GM12878 (cell line): ENCODE data around the gene BCL2L14. TPM values are rescaled to one million over a fixed set of nuclear protein-coding genes. Genes with fewer than 3 reads are reported as not detected.

Experiments
- ATAC-seq: fragments of 200-7000 bp; cut with Tn5 transposase; 3 replicates; pipeline ENCODE4 v1.9.1; 2020; ENCODE audit warnings: mild to moderate bottlenecking, moderate library complexity
- BruUV-seq: library from RNA; stranded (reverse); fragments of 400-500 nt; replicated peaks from 2 replicates; lab custom pipeline; 2021; lab: Mats Ljungman, UMichigan
- CTCF ChIA-PET: fragments of 300-600 bp; sonication (Branson Sonifier 250); formaldehyde crosslinking; extraction: SDS; loops from one replicate; lab custom pipeline; 2021; ENCODE audit warnings: inconsistent platforms; lab: Yijun Ruan, JAX
- POLR2A ChIA-PET: fragments of 350-600 bp; formaldehyde crosslinking; extraction: SDS; loops from one replicate; lab custom pipeline; 2021; ENCODE audit warnings: inconsistent platforms; lab: Charles Lee
- RAD21 ChIA-PET: fragments of 300-600 bp; sonication (Branson Sonifier 250); formaldehyde crosslinking; loops from one replicate; lab custom pipeline; 2023; ENCODE audit warnings: antibody characterized with exemption; ENCODE audit not compliant: unreplicated experiment; lab: Charles Lee
- SMC1A ChIA-PET: fragments of 300-600 bp; sonication (Branson Sonifier 250); formaldehyde crosslinking; loops from one replicate; lab custom pipeline; 2023; ENCODE audit not compliant: unreplicated experiment, uncharacterized antibody; lab: Charles Lee
- DNase-seq: peaks from one replicate; pipeline ENCODE4 v3.0.0-alpha.2; 2011; ENCODE audit warnings: low read depth, low spot score
- FAIRE-seq: peaks from 3 replicates; lab custom pipeline; 2011; peaks lifted over from hg19 to GRCh38; lab: Jason Lieb, UNC
- H2AFZ ChIP-seq: 2 replicates; pipeline ENCODE4 v1.6.0; 2011; ENCODE audit warnings: low read depth, low read length, control low read depth; ENCODE audit not compliant: control insufficient read depth
- H3K27ac ChIP-seq: 2 replicates; pipeline ENCODE4 v1.5.1; 2011; ENCODE audit warnings: control low read depth; ENCODE audit not compliant: control insufficient read depth, insufficient read depth
- H3K27me3 ChIP-seq, 2 experiments: replicated peaks in 1 of 2; 2 replicates each; pipeline versions ENCODE4 v1.6.0 to v1.6.1; 2011; ENCODE audit warnings: low read length in 1 of 2; ENCODE audit not compliant: control insufficient read depth in 2 of 2, insufficient read depth in 2 of 2
- H3K36me3 ChIP-seq, 2 experiments: 2 replicates each; pipeline ENCODE4 v1.5.1; 2011; ENCODE audit warnings: low read length in 1 of 2; ENCODE audit not compliant: control insufficient read depth in 2 of 2, insufficient read depth in 2 of 2
- H3K4me1 ChIP-seq: 2 replicates; pipeline ENCODE4 v1.6.1; 2011; ENCODE audit warnings: mild to moderate bottlenecking, low read length, moderate library complexity, mixed read lengths; ENCODE audit not compliant: control insufficient read depth, insufficient read depth
- H3K4me2 ChIP-seq: 2 replicates; pipeline ENCODE4 v1.6.0; 2011; ENCODE audit warnings: control low read depth; ENCODE audit not compliant: control insufficient read depth, insufficient read depth
- H3K4me3 ChIP-seq: fragments of 200-600 bp; sonication (generic); 2 replicates; pipeline ENCODE4 v1.5.1; 2016
- H3K79me2 ChIP-seq: 2 replicates; pipeline ENCODE4 v1.6.0; 2011; ENCODE audit warnings: low read length; ENCODE audit not compliant: control insufficient read depth, insufficient read depth
- H3K9ac ChIP-seq: 2 replicates; pipeline ENCODE4 v1.8.0; 2011; ENCODE audit warnings: low read length, control low read depth, mixed read lengths; ENCODE audit not compliant: control insufficient read depth, insufficient read depth
- H3K9me3 ChIP-seq: replicated peaks from 3 replicates; pipeline ENCODE4 v1.5.1; 2011; ENCODE audit warnings: mild to moderate bottlenecking, low read length; ENCODE audit not compliant: control insufficient read depth, insufficient read depth
- H4K20me1 ChIP-seq: 2 replicates; pipeline ENCODE4 v1.6.0; 2011; ENCODE audit not compliant: control insufficient read depth, insufficient read depth
- BACH1 ChIP-seq: fragments of 450-650 bp; IDR thresholded peaks from 2 replicates; pipeline ENCODE4 v1.6.1; 2017; ENCODE audit warnings: mild to moderate bottlenecking, borderline replicate concordance
- CEBPB ChIP-seq, 2 experiments: fragments of 150-350 bp in 1 of 2; IDR thresholded peaks; 2 replicates each; pipeline ENCODE4 v1.6.1; 2012 to 2014; ENCODE audit warnings: low read depth in 2 of 2, low read length in 2 of 2, borderline replicate concordance in 1 of 2, inconsistent platforms in 1 of 2
- FOS ChIP-seq: IDR thresholded peaks from 3 replicates; pipeline ENCODE4 v1.6.1; 2011; ENCODE audit warnings: borderline replicate concordance; ENCODE audit not compliant: insufficient read length; ENCODE audit errors: extremely low read depth
- GABPA ChIP-seq: IDR thresholded peaks from 2 replicates; pipeline ENCODE4 v1.6.1; 2014; ENCODE audit warnings: antibody characterized with exemption, low read depth, mild to moderate bottlenecking, inconsistent platforms
- HDGF ChIP-seq: fragments of 450-650 bp; IDR thresholded peaks from 2 replicates; pipeline ENCODE4 v1.6.1; 2016; ENCODE audit warnings: antibody characterized with exemption
- KDM1A ChIP-seq: fragments of 200-600 bp; sonication (generic); IDR thresholded peaks from 2 replicates; pipeline ENCODE4 v1.6.1; 2016; ENCODE audit warnings: borderline replicate concordance
- SRF ChIP-seq, 2 experiments: IDR thresholded peaks; 2 replicates each; pipeline ENCODE4 v1.6.1; 2011; ENCODE audit warnings: low read depth in 2 of 2, low read length in 2 of 2, mild to moderate bottlenecking in 1 of 2, moderate library complexity in 1 of 2
- TARDBP ChIP-seq: IDR thresholded peaks from 2 replicates; pipeline ENCODE4 v1.6.1; 2016; ENCODE audit warnings: borderline replicate concordance
- TCF3 ChIP-seq: IDR thresholded peaks from 2 replicates; pipeline ENCODE4 v1.6.1; 2012; ENCODE audit warnings: low read depth, mild to moderate bottlenecking, low read length, borderline replicate concordance; ENCODE audit not compliant: insufficient read depth
- ZBED1 ChIP-seq: IDR thresholded peaks from 2 replicates; pipeline ENCODE4 v1.6.1; 2016; ENCODE audit warnings: borderline replicate concordance
- ZNF24 ChIP-seq: fragments of 450-650 bp; IDR thresholded peaks from 2 replicates; pipeline ENCODE4 v1.6.1; 2017; ENCODE audit warnings: antibody characterized with exemption, mild to moderate bottlenecking
- ZNF274 ChIP-seq: IDR thresholded peaks from one replicate; pipeline ENCODE4 v1.8.0; 2011; ENCODE audit not compliant: insufficient read length, insufficient read depth
- ZNF622 ChIP-seq: fragments of 450-650 bp; IDR thresholded peaks from 2 replicates; pipeline ENCODE4 v1.6.1; 2017; ENCODE audit warnings: mild to moderate bottlenecking, inconsistent platforms
- WGBS: methylation state at CpG from one replicate; pipeline ENCODE4 v1.1.6; 2016; ENCODE audit warnings: low lambda C conversion rate; ENCODE audit not compliant: insufficient replicate concordance, insufficient coverage; ENCODE audit errors: missing lambda C conversion rate; 5-methylcytosine and 5-hydroxymethylcytosine counted together
- in situ Hi-C: fragments of 300-500 bp; cut with MboI; formaldehyde crosslinking; loops from 9 replicates; pipeline ENCODE4 v1.14.3; 2018; ENCODE audit warnings: mixed read lengths
- intact Hi-C: fragments of 100-400 bp; cut with micrococcal nuclease; formaldehyde crosslinking; loops from one replicate; pipeline ENCODE4 v1.14.2; 2022; ENCODE audit not compliant: unreplicated experiment
- polyA plus RNA-seq, 11 experiments: library from polyadenylated mRNA; depleted of rRNA in 4 of 11; unstranded in 6 of 11; stranded (reverse) in 5 of 11; fragments of >200 nt; fragmentation: Nextera tagmentation in 4 of 11; fragmentation: Illumina TruSeq in 1 of 11; extraction: Ambion mirVana in 4 of 11; extraction: Trizol in 1 of 11; gene quantifications; 1 replicate in 1 of 11; 2 replicates in 10 of 11; pipeline versions ENCODE4 v1.2.1 to v1.2.3, GENCODE V29; 2011 to 2016; ENCODE audit warnings: inconsistent platforms in 2 of 11, missing spikeins in 2 of 11, low read depth in 1 of 11
- total RNA-seq, 4 experiments: library from RNA; depleted of rRNA in 3 of 4; stranded (reverse); fragments of >200 nt in 3 of 4; fragmentation: Illumina TruSeq in 1 of 4; extraction: Trizol in 1 of 4; gene quantifications; 2 replicates each; pipeline versions ENCODE4 v1.2.1 to v1.2.3, GENCODE V29; 2013 to 2021
- TF ChIP-seq, protein P1 (sequence below): fragments of 150-350 bp; IDR thresholded peaks from 2 replicates; pipeline ENCODE4 v1.6.1; 2016; ENCODE audit warnings: low read depth, low read length
- TF ChIP-seq, protein P2 (sequence below): fragments of 450-650 bp; IDR thresholded peaks from 2 replicates; pipeline ENCODE4 v1.6.1; 2018; ENCODE audit warnings: borderline replicate concordance, mild to moderate bottlenecking; ENCODE audit not compliant: partially characterized antibody
- TF ChIP-seq, protein P3 (sequence below): IDR thresholded peaks from 2 replicates; pipeline ENCODE4 v1.6.1; 2011; ENCODE audit warnings: low read depth, low read length, improper control_type of control experiment, borderline replicate concordance
- TF ChIP-seq, protein P4 (sequence below): fragments of 450-650 bp; IDR thresholded peaks from 2 replicates; pipeline ENCODE4 v1.6.1; 2014; ENCODE audit warnings: mild to moderate bottlenecking

BCL2L14 gene
- total and polyA plus RNA-seq, 10 of the 15 experiments (the other 5 are each of a cell fraction or from before 2014, with no cell fraction given), result 0.59 to 2.5 (median 0.90) TPM

DNA sequence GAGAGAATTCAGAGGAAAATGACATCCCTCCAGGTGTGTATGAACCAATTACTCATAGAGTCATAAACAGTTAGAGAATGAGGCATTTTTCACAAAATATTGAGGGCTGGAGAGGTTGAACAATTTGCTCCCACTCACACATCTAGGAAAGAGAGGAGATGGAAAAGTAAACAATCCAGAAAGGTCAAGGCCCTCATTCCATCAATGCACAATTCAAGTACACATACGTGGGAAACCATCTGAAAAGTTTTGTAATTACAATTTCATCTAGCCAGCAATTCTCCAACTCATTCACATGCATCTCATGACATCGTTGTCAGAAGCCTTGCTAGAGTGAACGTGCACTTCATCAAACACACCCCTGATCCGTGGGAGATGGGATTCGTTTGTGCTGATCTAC lies 15.7 kb upstream of the BCL2L14 start:
- no peak for DNase-seq
- 14% methylated on average over 5 of the region's 5 CpGs for WGBS
- intact Hi-C loops, result no loop called here
- ChIA-PET RAD21 (no interaction called here), CTCF (no interaction called here), POLR2A (no interaction called here), SMC1A (no interaction called here)
- H2AFZ ChIP-seq, result no peak overlapping the region
- no peak for TF ChIP-seq ZBED1
- no peak for TF ChIP-seq GABPA
- TF ChIP-seq, protein P1, sequence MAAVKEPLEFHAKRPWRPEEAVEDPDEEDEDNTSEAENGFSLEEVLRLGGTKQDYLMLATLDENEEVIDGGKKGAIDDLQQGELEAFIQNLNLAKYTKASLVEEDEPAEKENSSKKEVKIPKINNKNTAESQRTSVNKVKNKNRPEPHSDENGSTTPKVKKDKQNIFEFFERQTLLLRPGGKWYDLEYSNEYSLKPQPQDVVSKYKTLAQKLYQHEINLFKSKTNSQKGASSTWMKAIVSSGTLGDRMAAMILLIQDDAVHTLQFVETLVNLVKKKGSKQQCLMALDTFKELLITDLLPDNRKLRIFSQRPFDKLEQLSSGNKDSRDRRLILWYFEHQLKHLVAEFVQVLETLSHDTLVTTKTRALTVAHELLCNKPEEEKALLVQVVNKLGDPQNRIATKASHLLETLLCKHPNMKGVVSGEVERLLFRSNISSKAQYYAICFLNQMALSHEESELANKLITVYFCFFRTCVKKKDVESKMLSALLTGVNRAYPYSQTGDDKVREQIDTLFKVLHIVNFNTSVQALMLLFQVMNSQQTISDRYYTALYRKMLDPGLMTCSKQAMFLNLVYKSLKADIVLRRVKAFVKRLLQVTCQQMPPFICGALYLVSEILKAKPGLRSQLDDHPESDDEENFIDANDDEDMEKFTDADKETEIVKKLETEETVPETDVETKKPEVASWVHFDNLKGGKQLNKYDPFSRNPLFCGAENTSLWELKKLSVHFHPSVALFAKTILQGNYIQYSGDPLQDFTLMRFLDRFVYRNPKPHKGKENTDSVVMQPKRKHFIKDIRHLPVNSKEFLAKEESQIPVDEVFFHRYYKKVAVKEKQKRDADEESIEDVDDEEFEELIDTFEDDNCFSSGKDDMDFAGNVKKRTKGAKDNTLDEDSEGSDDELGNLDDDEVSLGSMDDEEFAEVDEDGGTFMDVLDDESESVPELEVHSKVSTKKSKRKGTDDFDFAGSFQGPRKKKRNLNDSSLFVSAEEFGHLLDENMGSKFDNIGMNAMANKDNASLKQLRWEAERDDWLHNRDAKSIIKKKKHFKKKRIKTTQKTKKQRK, result no peak
- no peak for TF ChIP-seq CEBPB (IDR thresholded peaks at IDR 0.05; ENCODE audit: borderline replicate concordance in 1 of 2, low read depth in 2 of 2, low read length in 2 of 2)
- TF ChIP-seq, protein P2, sequence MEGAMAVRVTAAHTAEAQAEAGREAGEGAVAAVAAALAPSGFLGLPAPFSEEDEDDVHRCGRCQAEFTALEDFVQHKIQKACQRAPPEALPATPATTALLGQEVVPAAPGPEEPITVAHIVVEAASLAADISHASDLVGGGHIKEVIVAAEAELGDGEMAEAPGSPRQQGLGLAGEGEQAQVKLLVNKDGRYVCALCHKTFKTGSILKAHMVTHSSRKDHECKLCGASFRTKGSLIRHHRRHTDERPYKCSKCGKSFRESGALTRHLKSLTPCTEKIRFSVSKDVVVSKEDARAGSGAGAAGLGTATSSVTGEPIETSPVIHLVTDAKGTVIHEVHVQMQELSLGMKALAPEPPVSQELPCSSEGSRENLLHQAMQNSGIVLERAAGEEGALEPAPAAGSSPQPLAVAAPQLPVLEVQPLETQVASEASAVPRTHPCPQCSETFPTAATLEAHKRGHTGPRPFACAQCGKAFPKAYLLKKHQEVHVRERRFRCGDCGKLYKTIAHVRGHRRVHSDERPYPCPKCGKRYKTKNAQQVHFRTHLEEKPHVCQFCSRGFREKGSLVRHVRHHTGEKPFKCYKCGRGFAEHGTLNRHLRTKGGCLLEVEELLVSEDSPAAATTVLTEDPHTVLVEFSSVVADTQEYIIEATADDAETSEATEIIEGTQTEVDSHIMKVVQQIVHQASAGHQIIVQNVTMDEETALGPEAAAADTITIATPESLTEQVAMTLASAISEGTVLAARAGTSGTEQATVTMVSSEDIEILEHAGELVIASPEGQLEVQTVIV, result no peak
- TF ChIP-seq TARDBP, result no peak
- no peak for TF ChIP-seq BACH1
- TF ChIP-seq, protein P3, sequence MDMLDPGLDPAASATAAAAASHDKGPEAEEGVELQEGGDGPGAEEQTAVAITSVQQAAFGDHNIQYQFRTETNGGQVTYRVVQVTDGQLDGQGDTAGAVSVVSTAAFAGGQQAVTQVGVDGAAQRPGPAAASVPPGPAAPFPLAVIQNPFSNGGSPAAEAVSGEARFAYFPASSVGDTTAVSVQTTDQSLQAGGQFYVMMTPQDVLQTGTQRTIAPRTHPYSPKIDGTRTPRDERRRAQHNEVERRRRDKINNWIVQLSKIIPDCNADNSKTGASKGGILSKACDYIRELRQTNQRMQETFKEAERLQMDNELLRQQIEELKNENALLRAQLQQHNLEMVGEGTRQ, result no peak
- TF ChIP-seq ZNF622, result no peak
- TF ChIP-seq SRF (IDR thresholded peaks at IDR 0.05; ENCODE audit: low read depth in 2 of 2, low read length in 2 of 2), result no peak
- TF ChIP-seq KDM1A, result no peak
- no peak for TF ChIP-seq TCF3
- TF ChIP-seq, protein P4, sequence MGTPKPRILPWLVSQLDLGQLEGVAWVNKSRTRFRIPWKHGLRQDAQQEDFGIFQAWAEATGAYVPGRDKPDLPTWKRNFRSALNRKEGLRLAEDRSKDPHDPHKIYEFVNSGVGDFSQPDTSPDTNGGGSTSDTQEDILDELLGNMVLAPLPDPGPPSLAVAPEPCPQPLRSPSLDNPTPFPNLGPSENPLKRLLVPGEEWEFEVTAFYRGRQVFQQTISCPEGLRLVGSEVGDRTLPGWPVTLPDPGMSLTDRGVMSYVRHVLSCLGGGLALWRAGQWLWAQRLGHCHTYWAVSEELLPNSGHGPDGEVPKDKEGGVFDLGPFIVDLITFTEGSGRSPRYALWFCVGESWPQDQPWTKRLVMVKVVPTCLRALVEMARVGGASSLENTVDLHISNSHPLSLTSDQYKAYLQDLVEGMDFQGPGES, result no peak
- no peak for TF ChIP-seq ZNF274
- no peak for TF ChIP-seq FOS
- TF ChIP-seq ZNF24, result no peak
- TF ChIP-seq HDGF, result no peak
- no peak overlapping the region for H3K9ac ChIP-seq
- H4K20me1 ChIP-seq, result no peaks in the 10 kb centered on the region
- in situ Hi-C loops, result no loop called here
- no peak for FAIRE-seq
- no peaks in the 10 kb centered on the region for H3K36me3 ChIP-seq
- no peaks in the 10 kb centered on the region for H3K79me2 ChIP-seq
- no peak overlapping the region for H3K4me3 ChIP-seq
- no peak overlapping the region for H3K4me2 ChIP-seq
- no peaks in the 10 kb centered on the region for H3K27me3 ChIP-seq
- no peak overlapping the region for H3K27ac ChIP-seq
- no peaks in the 10 kb centered on the region for H3K4me1 ChIP-seq
- H3K9me3 ChIP-seq, result no peaks in the 10 kb centered on the region
- no TSS peak for BruUV-seq
- ATAC-seq, result no peak
